Transverse colon (tissue), 4 donors: ENCODE results near the gene RBM20.

Experiments
- POLR2A ChIP-seq: fragments of 450-650 bp; IDR thresholded peaks from one replicate; pipeline ENCODE4 v1.6.1; 2016; ENCODE audit warnings: antibody characterized with exemption, mild to moderate bottlenecking, moderate library complexity
- POLR2AphosphoS5 ChIP-seq, 3 donors: sonication (generic); formaldehyde crosslinking; IDR thresholded peaks; one replicate each; pipeline ENCODE4 v1.6.1; 2016; ENCODE audit warnings: antibody characterized with exemption in 3 of 3
- TF ChIP-seq, protein P1 (sequence below), 5 experiments: fragments of 200-600 bp in 3 of 5; fragments of 450-650 bp in 2 of 5; sonication (generic) in 3 of 5; IDR thresholded peaks; 1 replicate in 2 of 5; 2 replicates in 3 of 5; pipeline ENCODE4 v1.5.1; 2016 to 2017; ENCODE audit warnings: antibody characterized with exemption in 5 of 5, inconsistent platforms in 3 of 5, mild to moderate bottlenecking in 2 of 5, moderate library complexity in 1 of 5

DNA sequence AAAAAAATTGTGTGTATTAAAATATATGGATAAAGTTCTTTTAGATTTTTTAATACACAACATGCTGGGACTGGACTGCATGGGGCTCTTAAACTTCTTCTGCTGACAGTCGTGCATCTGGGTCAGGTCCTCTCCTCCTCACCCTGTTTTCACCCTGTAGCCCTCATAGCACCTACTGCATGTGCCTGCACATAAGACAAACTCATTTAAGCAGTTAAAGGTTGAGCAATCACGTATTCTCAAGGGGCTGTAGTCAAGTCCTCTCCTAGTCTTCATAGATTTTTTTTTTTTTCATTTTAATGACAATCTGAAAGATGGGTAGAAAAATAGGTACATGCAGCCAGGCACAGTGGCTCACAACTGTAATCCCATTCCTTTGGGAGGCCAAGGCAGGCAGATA is 204.0 kb downstream of the RBM20 start:
- TF ChIP-seq, protein P1, sequence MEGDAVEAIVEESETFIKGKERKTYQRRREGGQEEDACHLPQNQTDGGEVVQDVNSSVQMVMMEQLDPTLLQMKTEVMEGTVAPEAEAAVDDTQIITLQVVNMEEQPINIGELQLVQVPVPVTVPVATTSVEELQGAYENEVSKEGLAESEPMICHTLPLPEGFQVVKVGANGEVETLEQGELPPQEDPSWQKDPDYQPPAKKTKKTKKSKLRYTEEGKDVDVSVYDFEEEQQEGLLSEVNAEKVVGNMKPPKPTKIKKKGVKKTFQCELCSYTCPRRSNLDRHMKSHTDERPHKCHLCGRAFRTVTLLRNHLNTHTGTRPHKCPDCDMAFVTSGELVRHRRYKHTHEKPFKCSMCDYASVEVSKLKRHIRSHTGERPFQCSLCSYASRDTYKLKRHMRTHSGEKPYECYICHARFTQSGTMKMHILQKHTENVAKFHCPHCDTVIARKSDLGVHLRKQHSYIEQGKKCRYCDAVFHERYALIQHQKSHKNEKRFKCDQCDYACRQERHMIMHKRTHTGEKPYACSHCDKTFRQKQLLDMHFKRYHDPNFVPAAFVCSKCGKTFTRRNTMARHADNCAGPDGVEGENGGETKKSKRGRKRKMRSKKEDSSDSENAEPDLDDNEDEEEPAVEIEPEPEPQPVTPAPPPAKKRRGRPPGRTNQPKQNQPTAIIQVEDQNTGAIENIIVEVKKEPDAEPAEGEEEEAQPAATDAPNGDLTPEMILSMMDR (IDR thresholded peaks at IDR 0.05): no peak
- no peak for TF ChIP-seq POLR2A
- TF ChIP-seq POLR2AphosphoS5 (IDR thresholded peaks at IDR 0.05): no peak
